Measurements from ENCODE around the gene CDK5.

The CDK5 gene

GRCh38 chr7:151077705-151078232 is 20.1 kb upstream of the CDK5 start:
- DNase-seq (ENCODE audit: extremely low read depth, low read depth): no peak
- TF ChIP-seq, protein P1, sequence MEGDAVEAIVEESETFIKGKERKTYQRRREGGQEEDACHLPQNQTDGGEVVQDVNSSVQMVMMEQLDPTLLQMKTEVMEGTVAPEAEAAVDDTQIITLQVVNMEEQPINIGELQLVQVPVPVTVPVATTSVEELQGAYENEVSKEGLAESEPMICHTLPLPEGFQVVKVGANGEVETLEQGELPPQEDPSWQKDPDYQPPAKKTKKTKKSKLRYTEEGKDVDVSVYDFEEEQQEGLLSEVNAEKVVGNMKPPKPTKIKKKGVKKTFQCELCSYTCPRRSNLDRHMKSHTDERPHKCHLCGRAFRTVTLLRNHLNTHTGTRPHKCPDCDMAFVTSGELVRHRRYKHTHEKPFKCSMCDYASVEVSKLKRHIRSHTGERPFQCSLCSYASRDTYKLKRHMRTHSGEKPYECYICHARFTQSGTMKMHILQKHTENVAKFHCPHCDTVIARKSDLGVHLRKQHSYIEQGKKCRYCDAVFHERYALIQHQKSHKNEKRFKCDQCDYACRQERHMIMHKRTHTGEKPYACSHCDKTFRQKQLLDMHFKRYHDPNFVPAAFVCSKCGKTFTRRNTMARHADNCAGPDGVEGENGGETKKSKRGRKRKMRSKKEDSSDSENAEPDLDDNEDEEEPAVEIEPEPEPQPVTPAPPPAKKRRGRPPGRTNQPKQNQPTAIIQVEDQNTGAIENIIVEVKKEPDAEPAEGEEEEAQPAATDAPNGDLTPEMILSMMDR (IDR thresholded peaks at IDR 0.05; ENCODE audit: low read depth, low read length, missing control alignments): no peak
- H3K4me3 ChIP-seq (replicated peaks; ENCODE audit: low read depth, low read length): no peak overlapping the region

DNA sequence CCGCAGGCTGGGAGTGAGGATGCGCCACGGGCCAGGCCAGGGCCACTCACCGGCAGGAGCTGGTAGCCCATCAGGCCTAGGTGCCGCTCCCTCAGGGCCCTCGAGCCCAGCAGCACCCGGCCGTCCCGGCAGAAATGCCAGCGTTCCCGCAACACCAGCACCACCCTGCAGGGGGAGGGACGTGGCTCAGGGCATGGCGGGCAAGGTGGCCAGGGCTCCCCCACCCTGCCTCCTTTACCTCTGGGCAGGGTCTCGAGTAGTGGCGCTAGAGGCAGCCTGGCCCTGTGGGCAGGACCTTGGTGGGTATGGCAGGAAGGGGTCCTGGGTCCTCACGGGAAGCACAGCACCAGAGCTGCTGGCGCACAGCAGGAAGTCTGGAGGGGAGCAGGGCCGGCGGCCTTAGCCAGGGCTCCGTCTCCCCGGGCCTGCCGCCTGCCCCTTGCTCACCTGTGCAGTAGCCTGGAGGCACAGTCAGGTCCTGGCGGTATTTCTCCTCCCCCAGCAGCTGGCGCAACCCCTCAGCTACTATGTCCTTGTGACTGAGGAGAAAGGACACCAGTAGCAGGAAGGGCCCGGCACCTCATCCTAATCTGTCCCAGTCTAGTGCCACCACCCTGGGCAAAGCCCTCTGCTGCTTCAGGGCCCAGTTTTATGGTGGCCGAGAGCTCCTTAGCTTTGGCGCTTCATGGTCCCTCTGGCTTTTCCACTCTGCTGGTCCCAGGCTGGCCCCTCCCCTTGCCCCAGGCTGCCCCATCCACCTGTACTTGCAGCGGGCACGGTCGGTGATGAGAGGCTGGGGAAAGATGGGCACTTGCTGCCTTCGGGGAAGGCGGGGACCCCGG is 19.4 kb upstream of the CDK5 start:
- DNase-seq (ENCODE audit: extremely low read depth, low read depth): no peak
- H3K4me3 ChIP-seq (replicated peaks; ENCODE audit: low read depth, low read length): no peak overlapping the region
- TF ChIP-seq, protein P1 (IDR thresholded peaks at IDR 0.05; ENCODE audit: low read depth, low read length, missing control alignments): no peak

- TF ChIP-seq, protein P1 (IDR thresholded peaks at IDR 0.05; ENCODE audit: low read depth, low read length, missing control alignments): no peak
- H3K4me3 ChIP-seq (replicated peaks; ENCODE audit: low read depth, low read length): no peak overlapping the region
- no peak for DNase-seq (ENCODE audit: extremely low read depth, low read depth)
Measured at GRCh38 chr7:151075978-151076426, 18.3 kb upstream of the CDK5 start.

GRCh38 chr7:151075662-151075971 is 17.9 kb upstream of the CDK5 start:
- no peak for DNase-seq (ENCODE audit: extremely low read depth, low read depth)
- TF ChIP-seq, protein P1 (IDR thresholded peaks at IDR 0.05; ENCODE audit: low read depth, low read length, missing control alignments): no peak
- H3K4me3 ChIP-seq (replicated peaks; ENCODE audit: low read depth, low read length): no peak overlapping the region

DNA sequence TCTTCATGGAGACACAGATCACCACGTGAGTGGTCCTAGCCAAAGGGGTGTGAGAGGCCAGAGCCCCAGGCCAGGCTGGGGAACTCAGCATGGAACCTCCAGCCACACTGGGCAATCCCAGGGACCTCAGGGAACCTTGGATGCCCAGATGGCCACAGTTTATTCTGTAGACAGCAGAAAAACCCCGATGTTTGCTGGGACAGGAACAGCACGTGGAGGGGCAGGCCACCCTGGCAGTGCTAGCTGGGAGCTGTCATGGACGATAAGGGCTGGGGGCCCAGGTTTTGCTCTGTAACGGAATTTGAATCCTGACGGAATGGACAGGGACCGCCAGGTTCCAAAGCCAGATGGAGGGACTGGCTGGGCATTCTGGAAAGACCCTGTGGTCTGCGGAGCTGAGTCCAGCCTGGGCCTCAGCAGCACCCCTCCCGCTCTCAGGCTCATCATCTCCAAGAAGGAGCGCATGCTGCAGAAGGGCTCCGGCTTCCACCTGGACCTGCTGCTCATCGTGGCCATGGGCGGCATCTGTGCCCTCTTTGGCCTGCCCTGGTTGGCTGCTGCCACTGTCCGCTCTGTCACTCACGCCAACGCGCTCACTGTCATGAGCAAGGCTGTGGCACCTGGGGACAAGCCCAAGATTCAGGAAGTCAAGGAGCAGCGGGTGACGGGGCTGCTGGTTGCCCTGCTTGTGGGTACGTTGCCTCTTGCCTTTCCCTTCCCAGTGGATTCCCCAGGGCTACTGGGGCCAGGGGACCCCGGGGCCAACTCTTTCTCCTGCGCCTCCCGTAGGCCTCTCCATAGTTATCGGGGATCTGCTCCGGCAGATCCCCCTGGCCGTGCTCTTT is 17.3 kb upstream of the CDK5 start:
- DNase-seq (ENCODE audit: extremely low read depth, low read depth): no peak
- TF ChIP-seq, protein P1 (IDR thresholded peaks at IDR 0.05; ENCODE audit: low read depth, low read length, missing control alignments): no peak
- no peak overlapping the region for H3K4me3 ChIP-seq (replicated peaks; ENCODE audit: low read depth, low read length)

DNA sequence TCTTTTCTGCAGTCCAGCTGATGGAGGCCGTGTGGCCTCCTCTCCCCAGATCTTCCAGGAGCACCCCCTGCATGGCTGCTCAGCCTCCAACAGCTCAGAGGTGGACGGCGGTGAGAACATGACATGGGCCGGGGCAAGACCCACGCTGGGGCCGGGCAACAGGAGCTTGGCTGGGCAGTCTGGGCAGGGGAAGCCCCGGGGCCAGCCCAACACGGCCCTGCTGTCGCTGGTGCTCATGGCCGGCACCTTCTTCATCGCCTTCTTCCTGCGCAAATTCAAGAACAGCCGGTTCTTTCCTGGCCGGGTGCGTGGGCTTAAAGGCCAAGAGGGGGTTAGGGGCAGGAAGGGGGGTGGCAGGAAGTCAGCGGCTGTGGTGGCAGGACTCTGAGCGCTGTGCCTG is 16.3 kb upstream of the CDK5 start:
- no peak overlapping the region for H3K4me3 ChIP-seq (replicated peaks; ENCODE audit: low read depth, low read length)
- DNase-seq (ENCODE audit: extremely low read depth, low read depth): no peak

More for the DNA sequence above, 16.3 kb upstream of the CDK5 start:
- TF ChIP-seq, protein P1 (IDR thresholded peaks at IDR 0.05; ENCODE audit: low read depth, low read length, missing control alignments): no peak

Data from HFF-Myc (cell line).